Astrocyte of the spinal cord (primary cell): ENCODE measurements around the gene NR5A2.

ENCODE experiments used
- DNase-seq: peaks from one replicate; pipeline ENCODE4 v3.0.0; 2011; ENCODE audit warnings: low read depth, low spot score
- H3K4me3 ChIP-seq: 2 replicates; pipeline ENCODE4 v1.5.1; 2011; ENCODE audit warnings: low read depth, mild to moderate bottlenecking, low read length, moderate library complexity
- CTCF ChIP-seq: IDR thresholded peaks from 2 replicates; pipeline ENCODE4 v1.5.1; 2012; ENCODE audit warnings: low read depth, mild to moderate bottlenecking, low read length, inconsistent platforms
- in situ Hi-C: cut with HindIII; loops from 2 replicates; pipeline ENCODE4 v1.10.0; 2017; ENCODE audit warnings: low sequenced_read_pairs

The NR5A2 gene

GRCh38 chr1:199995096-199995685, 32.3 kb upstream of the NR5A2 start:
- in situ Hi-C loops = no loop called here
- H3K4me3 ChIP-seq = no peak overlapping the region
- no peak for DNase-seq
- TF ChIP-seq CTCF = no peak

GRCh38 chr1:200005165-200005564, 22.3 kb upstream of the NR5A2 start:
- H3K4me3 ChIP-seq = no peak overlapping the region
- in situ Hi-C loops = no loop called here
- TF ChIP-seq CTCF = no peak
- no peak for DNase-seq

- no peak for DNase-seq
- TF ChIP-seq CTCF = no peak
- in situ Hi-C loops = no loop called here
- H3K4me3 ChIP-seq = no peak overlapping the region
Observed at GRCh38 chr1:200006711-200007110, 20.8 kb upstream of the NR5A2 start.

GRCh38 chr1:200015811-200016210, 11.7 kb upstream of the NR5A2 start:
- H3K4me3 ChIP-seq = no peak overlapping the region
- no peak for TF ChIP-seq CTCF
- DNase-seq = no peak
- in situ Hi-C loops = no loop called here

GRCh38 chr1:200021577-200022238, 5.8 kb upstream of the NR5A2 start:
- TF ChIP-seq CTCF = no peak
- in situ Hi-C loops = no loop called here
- no peak for DNase-seq

GRCh38 chr1:200022239-200022804, 5.2 kb upstream of the NR5A2 start:
- no peak overlapping the region for H3K4me3 ChIP-seq
- no peak for TF ChIP-seq CTCF
- in situ Hi-C loops = no loop called here

More at GRCh38 chr1:200021577-200022238, 5.8 kb upstream of the NR5A2 start:
- H3K4me3 ChIP-seq = no peak overlapping the region

More at GRCh38 chr1:200022239-200022804, 5.2 kb upstream of the NR5A2 start:
- no peak for DNase-seq
